ENCODE measurements around the gene PTPRN2.

PTPRN2 gene

GRCh38 chr7:158098125-158099030 lies 489.2 kb downstream of the PTPRN2 start:
- Histone ChIP-seq H3K4me2 (ENCODE audit: low read length) (no peak overlapping the region), H3K79me2 (no peaks in the 10 kb centered on the region), H3K36me3 (ENCODE audit: control insufficient read depth, insufficient read depth, low read length) (no peaks in the 10 kb centered on the region), H3K4me1 (no peaks in the 10 kb centered on the region), H3K27me3 (ENCODE audit: control insufficient read depth, insufficient read depth, low read length) (no peaks in the 10 kb centered on the region), H3K4me3 (ENCODE audit: low read depth, low read length) (no peak overlapping the region), H3K9me3 (ENCODE audit: control insufficient read depth, low read length) (no peaks in the 10 kb centered on the region), H3K9ac (no peak overlapping the region), H3K27ac (no peak overlapping the region), H2AFZ (no peak overlapping the region)
- TF ChIP-seq CTCF (IDR thresholded peaks at IDR 0.05): no peak

GRCh38 chr7:158097453-158098124 lies 490.0 kb downstream of the PTPRN2 start:
- H3K4me2 ChIP-seq (ENCODE audit: low read length): no peak overlapping the region
- H3K27me3 ChIP-seq (ENCODE audit: control insufficient read depth, insufficient read depth, low read length): no peaks in the 10 kb centered on the region
- H3K4me3 ChIP-seq (ENCODE audit: low read depth, low read length): no peak overlapping the region
- no peaks in the 10 kb centered on the region for H3K9me3 ChIP-seq (ENCODE audit: control insufficient read depth, low read length)
- H3K9ac ChIP-seq: no peak overlapping the region
- no peak overlapping the region for H3K27ac ChIP-seq
- no peaks in the 10 kb centered on the region for H3K79me2 ChIP-seq
- H3K4me1 ChIP-seq: no peaks in the 10 kb centered on the region
- TF ChIP-seq CTCF (IDR thresholded peaks at IDR 0.05): no peak
- H3K36me3 ChIP-seq (ENCODE audit: control insufficient read depth, insufficient read depth, low read length): no peaks in the 10 kb centered on the region
- H2AFZ ChIP-seq: no peak overlapping the region

- Histone ChIP-seq H2AFZ (no peak overlapping the region), H3K9ac (no peak overlapping the region), H3K4me3 (ENCODE audit: low read depth, low read length) (no peak overlapping the region), H3K79me2 (no peaks in the 10 kb centered on the region), H3K27ac (no peak overlapping the region), H3K27me3 (ENCODE audit: control insufficient read depth, insufficient read depth, low read length) (no peaks in the 10 kb centered on the region), H3K4me2 (ENCODE audit: low read length) (no peak overlapping the region), H3K36me3 (ENCODE audit: control insufficient read depth, insufficient read depth, low read length) (no peaks in the 10 kb centered on the region), H3K4me1 (no peaks in the 10 kb centered on the region), H3K9me3 (ENCODE audit: control insufficient read depth, low read length) (no peaks in the 10 kb centered on the region)
- no peak for TF ChIP-seq CTCF (IDR thresholded peaks at IDR 0.05)
Measured at GRCh38 chr7:158097106-158097452, 490.5 kb downstream of the PTPRN2 start.

GRCh38 chr7:158096582-158096981 lies 491.0 kb downstream of the PTPRN2 start:
- Histone ChIP-seq H3K4me2 (ENCODE audit: low read length) (no peak overlapping the region), H3K9me3 (ENCODE audit: control insufficient read depth, low read length) (no peaks in the 10 kb centered on the region), H2AFZ (no peak overlapping the region), H3K27me3 (ENCODE audit: control insufficient read depth, insufficient read depth, low read length) (no peaks in the 10 kb centered on the region), H3K79me2 (no peaks in the 10 kb centered on the region), H3K27ac (no peak overlapping the region), H3K4me1 (no peaks in the 10 kb centered on the region), H3K36me3 (ENCODE audit: control insufficient read depth, insufficient read depth, low read length) (no peaks in the 10 kb centered on the region), H3K9ac (no peak overlapping the region), H3K4me3 (ENCODE audit: low read depth, low read length) (no peak overlapping the region)
- TF ChIP-seq CTCF (IDR thresholded peaks at IDR 0.05): no peak

All from parathyroid adenoma (tissue), 2 donors.